Glomerular visceral epithelial cell (primary cell): Measurements from ENCODE around the gene ZNF236.

Experiments
- DNase-seq: peaks from one replicate; pipeline ENCODE4 v3.0.0-alpha.2; 2016; ENCODE audit errors: extremely low spot score

The ZNF236 gene

DNA sequence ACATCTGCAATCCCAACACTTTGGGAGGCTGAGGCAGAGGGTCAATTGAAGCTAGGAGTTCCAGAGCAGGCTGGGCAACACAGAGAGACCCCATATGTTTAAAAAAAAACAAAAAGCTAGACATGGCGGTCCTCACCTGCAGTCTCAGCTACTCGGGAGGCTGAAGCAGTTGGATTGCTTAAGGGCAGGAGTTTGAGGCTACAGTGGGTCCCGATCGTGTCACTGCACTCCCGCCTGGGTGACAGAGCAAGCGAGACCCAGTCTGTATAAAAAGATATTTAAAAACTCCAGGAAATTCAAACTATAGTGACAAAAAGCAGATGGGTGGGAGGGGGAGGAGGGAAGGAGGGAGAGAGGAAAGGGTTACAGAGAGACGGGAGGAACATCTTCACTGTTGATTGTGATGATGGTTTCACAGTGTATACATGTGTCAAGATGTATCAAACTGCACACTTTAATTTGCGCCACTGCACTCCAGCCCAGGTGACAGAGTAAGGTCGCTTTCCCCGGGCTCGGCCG is 942 bp upstream of the ZNF236 start:
- no peak for DNase-seq

DNA sequence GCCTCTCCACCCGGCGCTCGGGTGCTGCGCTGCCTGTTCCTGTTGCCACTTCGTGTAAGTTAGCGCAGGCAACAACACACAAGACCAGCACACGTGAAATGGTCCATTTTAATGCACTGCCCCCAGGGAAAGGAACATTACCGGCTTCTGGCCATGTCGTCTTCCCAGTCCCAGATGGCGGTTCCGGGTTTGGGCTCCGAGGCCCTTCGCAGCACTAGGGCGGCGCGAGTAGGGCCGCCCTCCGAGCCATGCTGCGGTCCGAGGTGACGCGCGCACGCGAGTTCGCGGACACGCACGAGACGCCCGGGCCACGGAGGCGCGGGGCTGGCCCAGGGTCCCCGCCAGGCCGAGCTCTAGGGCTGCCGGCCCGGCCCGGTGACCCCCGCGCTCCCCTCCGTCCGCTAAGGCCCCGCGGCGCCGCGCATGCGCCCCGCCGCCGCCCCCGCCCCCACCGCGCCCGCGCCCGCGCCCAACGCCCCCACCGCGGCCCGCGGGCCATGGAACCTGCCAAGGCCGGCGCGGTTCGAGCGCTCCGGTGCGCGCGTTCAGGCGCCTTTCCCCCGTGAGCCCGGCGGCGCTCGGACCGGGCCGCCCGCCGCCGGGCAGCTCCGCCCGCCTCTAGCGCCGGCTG is 367 bp upstream of the ZNF236 start:
- peak; percentile 52 for DNase-seq

DNA sequence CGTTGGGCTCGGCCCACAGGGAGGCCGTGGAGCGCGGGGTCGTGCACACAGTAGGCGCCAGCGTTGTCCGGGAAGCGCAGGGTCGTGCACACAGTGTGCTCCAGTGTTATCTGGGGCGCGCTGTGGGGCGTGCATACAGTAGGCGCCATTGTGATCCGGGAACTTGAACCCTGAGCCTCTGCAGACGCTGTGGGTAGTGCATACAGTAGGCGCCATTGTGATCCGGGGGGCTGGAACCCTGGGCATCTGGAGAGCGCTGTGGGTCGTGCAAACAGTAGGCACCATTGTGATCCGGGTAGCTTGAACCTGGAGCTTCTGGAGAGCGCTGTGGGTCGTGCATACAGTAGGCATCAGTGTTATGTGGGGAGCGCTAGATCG is 793 bp downstream of the ZNF236 start:
- DNase-seq = no peak

GRCh38 chr18:76823587-76824011 is 1.2 kb downstream of the ZNF236 start:
- DNase-seq = peak; percentile 25

DNA sequence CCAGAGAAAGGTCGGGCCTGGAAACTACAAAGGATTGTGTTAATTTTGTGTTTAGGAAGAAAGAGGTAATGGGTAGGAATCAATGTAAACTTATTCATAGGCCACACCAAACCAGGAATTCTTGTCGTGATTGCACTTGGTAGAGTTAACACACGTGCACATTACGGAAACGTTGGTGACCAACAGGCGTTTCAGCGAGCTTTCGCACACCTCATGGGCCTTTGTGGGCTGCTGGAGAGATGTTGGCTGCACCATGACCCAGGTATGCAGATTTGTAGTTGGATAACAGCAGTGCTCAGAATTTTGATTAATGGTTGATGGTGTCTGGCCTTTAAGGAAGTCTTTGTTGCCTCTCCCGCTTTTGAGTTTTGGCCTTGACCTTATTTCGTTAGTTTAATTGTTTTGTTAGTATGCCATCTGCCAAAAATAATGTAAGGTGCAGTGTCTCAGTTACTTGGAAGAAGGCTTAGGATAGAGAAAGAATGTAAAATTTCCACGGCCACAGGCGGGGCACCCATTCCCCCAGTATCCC is 1.9 kb downstream of the ZNF236 start:
- DNase-seq = no peak

GRCh38 chr18:76824754-76825153 is 2.4 kb downstream of the ZNF236 start:
- DNase-seq = no peak

GRCh38 chr18:76827205-76828200 is 5.1 kb downstream of the ZNF236 start:
- DNase-seq = no peak

- no peak for DNase-seq
Measured at GRCh38 chr18:76834379-76834778, 12.0 kb downstream of the ZNF236 start.

- DNase-seq = no peak
Measured at GRCh38 chr18:76835380-76835779, 13.0 kb downstream of the ZNF236 start.

DNA sequence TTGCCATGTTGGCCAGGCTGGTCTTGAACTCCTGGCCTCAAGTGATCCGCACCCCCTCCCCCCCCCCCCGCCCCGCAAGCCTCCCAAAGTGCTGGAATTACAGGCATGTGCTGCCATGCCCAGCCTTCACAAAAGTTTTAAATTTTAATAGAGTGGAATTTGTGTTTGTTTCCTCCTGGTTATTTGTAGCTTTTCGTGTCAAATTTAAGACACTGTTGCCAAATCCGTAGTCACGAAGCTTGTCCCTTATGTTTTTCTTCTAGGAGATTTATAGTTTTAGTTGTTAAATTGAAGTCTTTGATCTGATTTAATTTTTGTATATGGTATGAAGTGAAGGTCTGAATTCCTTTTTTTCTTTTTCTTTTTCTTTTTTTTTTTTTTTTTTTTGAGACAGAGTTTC is 14.7 kb downstream of the ZNF236 start:
- DNase-seq = no peak

- DNase-seq = no peak
Measured at GRCh38 chr18:76838182-76838581, 15.8 kb downstream of the ZNF236 start.

DNA sequence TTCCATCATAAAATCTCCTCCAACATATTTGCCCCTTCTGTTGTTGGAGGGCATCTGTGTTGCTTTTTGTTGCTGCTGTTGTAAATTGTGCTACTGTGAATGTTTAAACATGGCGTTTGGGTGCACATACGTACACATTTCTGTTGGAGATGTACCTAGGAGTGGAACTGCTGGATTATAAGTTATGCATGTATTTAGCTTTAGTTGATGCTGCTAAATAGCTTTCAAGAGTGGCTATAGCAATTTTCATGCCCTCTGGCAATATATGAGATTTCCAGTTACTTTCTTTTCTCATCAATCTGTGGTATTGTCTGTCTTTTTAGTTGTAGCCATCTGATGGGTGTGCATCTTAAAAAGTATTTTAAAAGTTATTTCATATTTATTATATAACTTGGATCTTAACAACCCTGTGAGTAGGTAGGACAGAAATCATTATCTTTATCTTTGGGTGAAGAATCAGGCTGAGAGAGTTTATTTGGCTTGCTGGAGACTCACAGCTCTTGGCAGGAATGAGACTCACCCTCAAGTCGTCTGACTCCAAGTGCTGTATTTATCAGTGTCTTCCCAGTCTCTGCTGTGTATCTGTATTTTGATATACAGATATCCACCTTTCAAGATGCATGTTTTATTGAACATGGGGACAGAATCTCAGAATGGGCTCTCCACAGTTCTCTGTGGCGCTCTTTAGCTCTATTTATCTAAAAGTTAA is 16.9 kb downstream of the ZNF236 start:
- no peak for DNase-seq

DNA sequence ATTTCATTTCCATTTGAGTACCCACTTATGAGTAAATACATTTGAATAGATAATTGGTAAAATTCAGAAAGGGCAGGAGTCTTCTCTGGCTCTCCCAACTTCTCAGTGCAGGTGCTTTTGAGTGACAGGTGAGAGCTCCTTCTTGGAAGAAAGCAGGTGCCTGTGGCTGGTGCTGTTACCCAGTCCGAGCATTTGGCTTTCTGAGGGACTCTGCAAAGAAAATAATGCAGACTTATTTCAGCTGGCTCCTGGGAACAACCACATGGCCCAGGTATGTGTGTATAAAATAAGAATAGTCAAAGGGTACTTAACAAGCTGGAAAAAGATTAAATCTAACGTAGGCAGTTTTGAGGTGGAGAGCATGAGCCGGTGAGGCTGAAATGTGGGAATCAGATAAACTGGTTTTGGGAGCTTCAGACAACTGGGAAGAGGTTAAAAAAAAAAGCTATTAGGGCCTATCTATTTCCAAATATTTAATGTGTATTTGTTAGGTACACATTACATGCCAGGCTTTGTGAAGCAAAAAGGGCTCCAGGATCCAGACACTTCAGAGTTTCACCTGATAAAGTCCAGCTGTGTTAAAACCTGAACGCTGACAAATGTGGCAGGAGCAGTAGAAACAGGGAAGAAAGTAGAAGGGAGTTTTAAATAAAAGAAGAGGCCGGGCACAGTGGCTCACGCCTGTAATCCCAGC is 20.6 kb downstream of the ZNF236 start:
- DNase-seq = no peak

- DNase-seq = no peak
Measured at GRCh38 chr18:76844144-76844543, 21.8 kb downstream of the ZNF236 start.

DNA sequence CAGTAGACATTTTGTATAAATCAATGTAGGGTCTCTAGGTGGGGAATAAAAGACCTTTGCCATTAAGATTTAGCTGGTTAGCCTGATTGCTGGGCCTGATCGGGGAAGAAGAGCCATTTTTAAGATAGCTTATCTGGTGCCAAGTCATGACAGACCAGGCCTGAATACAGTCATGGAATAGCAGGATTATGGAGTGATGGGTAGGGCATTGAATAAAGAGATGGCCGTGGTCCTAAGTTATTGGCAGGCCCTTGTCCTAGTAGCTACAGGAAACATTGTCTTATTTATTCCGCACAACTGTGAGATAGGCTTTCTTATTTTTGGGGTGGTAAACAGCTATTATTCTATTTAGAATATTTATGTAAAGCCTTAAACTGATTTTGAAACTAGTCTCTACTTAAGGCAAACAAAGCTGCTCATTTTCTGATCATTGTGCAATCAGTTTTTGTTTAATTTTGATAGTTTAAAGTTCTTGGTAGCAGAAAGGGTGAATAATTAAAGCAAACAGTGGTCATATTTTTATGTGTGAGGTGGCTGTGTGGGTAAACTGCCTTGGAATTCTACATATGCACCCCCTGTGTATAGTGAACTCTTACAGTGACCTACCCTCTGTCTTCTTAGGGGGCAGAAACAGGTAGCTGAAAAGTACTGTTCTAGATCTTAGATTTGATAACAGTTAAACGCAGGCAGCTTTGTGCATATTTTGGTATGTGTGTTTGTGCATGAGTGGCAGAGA is 22.6 kb downstream of the ZNF236 start:
- no peak for DNase-seq

GRCh38 chr18:76846217-76846616 is 23.9 kb downstream of the ZNF236 start:
- no peak for DNase-seq

DNA sequence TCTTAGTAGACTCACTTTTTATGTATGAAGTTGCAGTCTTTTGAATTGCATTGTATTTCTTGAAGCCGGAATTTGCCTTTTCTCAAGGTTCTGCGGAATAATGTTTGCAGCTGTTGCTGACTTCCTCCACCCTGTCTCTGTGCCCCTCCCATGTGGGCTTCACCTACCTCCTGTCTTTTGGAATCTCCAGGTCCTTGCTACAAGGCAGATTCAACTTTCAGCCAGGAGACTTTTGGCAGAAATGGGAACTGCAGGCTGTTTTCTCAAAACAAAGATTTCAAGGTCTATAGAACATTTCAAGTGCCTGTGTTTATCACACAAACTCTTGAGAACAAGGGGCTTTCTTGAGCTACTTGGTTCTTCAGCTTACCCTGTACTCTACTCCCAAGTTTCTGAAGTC is 25.6 kb downstream of the ZNF236 start:
- no peak for DNase-seq

DNA sequence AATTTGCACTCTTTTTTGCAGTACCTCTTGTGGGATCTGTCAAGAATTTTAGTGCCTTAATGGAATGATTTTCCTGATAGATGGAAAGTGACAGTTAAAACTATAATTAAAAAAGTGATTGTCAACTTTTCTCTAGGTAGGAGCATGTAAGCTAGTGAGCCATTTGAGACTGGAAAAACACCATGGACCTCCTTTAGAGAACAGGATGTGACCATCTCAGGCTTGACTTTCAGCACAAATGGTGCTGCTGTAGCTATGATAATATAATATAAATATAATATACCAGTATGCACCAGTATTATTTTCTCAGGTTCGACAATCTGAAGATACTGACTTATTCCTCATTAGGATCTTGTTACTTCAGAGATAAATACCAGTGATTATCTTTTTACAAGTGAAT is 27.8 kb downstream of the ZNF236 start:
- DNase-seq = no peak

DNA sequence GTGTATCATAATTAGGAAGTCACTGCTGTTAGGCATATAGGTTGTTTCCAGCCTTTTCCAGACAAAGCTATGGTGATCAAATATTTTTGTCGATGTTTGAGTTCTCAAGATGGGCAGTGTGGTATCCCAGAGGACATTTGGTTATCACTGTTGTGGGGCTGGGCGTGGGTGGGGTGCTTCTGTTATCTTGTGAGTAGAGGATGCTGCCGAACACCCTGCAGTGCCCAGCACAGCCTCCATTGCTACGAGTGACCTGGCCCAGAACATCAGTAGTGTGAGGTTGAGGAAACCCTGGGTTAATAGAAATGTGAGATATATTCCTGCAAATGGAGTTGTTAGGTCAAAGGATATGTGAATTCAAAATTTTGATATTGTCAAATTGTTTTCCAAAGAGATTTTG is 33.2 kb downstream of the ZNF236 start:
- DNase-seq = no peak

DNA sequence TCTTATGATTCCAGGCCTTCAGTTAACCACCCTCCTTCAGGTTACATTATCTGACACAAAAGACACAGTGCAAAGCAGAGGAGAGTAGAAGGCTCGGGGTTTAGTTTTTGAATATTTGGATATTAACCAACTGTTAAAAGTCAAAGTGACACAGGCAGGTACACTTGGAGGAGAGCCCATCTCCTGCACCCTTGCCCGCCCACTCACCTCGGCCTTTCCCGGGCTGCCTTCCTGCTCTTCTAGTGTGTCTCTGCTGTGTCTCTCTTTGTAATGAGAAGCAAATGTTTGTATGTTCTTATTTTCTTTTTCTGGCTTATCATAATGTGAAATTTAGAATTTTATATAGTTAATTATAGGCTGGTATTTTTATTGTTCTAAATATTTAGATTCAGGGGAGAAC is 35.1 kb downstream of the ZNF236 start:
- DNase-seq = no peak
